Fibroblast of skin of back (primary cell): ENCODE data around the gene LIN7A.

Experiments
- DNase-seq: peaks from one replicate; pipeline ENCODE4 v3.0.0-alpha.2; 2013

Gene LIN7A

DNA sequence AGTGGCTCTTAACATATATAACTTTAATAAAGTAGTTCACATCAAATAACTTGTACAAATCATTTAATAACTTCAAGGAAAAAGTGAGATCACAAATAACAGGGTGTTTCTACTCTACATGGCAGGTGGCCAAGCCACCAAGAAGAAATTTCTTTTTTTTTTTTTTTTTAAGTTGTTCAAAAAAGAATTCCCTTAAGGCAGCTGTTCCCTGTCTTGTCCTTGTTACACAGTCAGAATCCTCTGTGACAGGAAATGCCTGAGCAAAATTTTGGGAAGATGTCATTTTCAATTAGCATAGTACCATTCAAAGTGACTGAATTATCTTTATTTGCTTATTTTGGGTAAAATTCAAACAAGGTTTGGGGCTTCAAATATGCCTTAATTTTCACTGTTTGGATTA, 79.4 kb downstream of the LIN7A start:
- peak; percentile 44 for DNase-seq

DNA sequence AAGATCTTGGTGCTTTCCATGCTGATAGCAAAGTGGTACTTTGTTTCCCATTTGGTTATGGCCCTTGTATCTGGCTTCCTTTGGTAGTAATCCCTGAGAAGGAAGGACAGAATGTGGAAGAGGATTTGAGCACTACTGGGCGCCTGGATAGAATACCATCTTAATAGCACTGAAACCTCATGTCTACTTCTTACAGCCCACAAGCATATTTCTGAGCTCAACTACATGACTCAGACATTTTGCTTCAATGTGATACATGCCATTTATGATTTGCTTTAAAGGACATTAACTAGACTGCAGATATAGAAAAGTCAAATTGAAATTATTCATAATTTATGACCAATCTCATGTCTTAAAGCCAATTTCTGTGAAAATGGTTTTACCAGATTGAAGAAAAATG, 80.4 kb downstream of the LIN7A start:
- peak; percentile 81 for DNase-seq

DNA sequence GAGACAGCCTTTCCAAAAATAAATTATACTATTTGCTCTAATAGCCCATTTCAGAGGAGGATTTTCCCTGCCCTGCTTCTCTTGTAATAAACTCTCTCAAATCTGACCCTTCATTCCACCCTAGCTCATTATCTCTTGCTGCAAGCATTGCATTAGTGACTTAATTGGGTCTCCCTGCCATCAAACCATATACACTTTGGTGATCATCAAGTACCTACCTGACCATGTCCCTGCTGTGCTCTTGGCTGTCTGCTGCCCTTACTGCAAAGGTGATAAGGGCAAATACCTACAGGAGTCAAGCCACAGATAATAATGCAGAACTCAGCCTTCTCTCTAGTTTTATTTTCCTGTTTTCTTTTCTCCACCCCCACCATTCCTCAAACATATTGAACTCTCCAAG, 88.4 kb downstream of the LIN7A start:
- no peak for DNase-seq

DNA sequence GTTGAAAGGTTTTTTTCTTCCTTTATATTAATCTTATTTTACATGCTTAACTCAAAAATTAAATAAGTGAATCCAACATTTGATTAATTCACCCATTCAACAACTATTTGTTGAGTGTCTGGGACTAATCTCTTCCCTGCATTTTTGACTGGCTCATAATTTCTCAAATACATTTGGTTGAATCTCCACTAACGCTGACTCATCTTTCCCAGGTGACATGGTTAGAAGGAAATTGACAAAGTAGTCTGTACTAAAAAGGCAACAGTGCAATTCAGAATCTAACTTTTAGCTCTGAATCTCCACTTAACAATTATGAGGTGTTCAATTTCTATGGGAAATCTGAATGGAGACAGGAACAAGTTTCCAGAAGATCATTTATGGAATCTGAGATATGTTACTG, 88.9 kb downstream of the LIN7A start:
- no peak for DNase-seq

DNA sequence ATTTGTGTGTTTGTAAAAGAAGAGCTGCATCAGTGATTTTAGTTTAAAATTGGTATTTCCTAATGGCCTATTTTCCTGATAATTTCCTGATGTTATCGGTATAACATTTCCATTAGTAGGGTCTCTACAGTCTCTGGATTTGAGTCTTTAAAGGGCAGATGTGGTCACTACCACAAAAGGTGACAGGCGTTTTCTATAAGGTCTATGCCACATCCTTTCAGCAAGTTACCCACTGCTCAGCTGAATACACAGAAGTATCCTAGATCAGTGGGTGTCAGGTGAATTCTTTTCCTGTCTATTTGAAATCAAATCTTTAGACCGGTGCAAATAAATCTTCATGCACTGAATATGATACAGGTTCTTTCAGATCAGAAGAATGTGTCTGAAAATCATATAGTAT, 90.2 kb downstream of the LIN7A start:
- DNase-seq = no peak

DNA sequence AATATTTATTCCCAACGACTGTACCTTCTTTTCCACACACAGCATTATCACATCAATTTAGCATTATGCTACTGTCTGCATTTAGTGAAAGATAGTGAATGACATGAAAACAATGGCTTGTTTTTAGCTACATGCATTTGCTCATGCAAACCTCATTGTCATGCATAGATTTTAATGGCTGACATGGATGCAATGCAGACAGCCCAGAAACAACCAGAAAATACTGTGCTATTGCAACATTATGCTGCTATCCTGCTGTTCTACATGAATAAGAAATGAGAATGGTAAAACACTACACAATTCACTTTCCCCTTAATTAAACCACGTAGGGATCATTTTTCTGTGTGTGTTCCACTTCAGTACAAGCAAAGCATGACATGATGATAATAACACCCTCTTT, 90.8 kb downstream of the LIN7A start:
- DNase-seq = no peak

DNA sequence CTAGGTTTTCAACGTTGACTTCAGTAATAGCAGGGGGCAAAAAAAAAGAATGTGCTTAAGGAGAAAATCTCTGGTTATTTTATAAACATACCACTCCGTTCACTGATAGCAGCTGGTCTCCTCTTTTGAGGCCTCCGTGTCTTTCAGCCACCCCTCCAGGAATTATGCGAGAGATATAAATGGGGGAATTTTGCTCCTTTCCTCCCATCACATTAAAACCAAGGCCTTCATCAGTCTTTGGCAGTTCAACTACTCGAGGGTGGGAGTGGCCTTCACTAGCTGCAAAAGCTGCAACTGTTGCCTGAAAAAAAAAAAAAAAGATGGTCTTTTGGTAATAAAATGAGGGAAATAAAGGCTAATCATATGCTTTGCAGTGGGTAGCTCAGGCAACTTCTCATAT, 92.1 kb downstream of the LIN7A start:
- DNase-seq = no peak

DNA sequence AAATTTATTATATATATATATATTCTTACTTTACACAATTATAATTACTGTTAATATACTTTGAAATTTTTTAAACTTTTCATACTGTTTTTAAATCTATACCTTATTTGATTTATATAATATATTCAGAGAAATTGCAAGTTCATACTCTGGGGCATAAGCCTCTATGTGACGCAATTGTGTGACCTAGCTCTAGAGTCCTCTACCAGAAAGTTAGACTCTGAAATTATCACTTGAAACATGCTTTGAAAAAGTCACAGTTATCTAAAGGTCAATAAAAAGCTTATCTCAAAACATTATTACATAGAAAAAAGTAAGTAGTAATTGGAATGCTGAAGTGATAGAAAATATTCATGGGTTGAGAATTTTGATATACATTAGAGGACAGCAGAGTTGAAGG, 93.8 kb downstream of the LIN7A start:
- DNase-seq = no peak

DNA sequence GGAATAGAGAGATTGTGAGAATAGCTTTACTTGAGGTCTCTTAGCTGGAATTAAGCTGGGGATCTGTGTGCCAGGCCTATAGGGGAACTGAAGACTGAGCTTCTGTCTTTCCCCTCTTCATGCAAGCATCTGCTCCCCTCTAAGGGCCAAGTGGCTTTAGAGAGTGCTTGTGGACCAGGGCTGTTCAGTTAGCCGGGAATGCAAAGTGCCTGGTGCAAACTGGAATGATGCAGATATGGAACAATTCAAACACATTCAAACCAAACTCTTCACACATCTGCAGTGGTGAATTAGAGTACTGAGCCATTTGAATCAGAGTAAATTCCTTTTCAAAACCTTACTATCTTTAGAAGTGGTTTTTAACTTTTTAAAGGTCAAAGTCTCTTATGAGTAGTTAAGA, 99.0 kb downstream of the LIN7A start:
- peak; percentile 14 for DNase-seq

DNA sequence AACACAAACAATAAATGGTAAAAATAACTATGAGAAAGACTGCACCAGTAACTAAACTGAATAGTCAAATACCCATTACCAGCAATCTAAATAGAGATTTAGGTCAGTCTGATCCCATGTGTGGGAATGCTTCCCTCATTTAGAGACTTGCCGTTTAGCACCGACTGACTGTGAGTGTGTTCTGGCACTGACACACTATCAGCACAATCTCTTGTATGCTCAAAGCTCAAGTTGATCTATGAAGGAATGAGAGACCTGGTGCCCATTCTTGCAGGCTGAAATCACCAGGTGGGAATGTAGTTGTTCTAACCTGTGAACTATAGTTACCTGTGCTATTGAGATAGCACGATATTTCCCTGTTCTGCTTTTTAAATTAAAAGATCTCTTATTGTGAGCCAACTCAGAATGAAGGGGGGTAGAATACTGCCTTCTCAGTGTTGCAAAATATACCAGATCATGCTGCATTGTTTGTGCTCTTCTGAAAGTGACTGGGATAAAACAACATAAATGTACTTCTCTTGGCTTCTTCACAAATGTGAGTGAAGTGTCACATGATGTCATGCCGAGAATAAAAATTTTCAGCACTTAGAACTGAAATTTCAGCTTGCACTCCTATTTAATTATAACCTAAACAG, 99.6 kb downstream of the LIN7A start:
- DNase-seq = no peak

DNA sequence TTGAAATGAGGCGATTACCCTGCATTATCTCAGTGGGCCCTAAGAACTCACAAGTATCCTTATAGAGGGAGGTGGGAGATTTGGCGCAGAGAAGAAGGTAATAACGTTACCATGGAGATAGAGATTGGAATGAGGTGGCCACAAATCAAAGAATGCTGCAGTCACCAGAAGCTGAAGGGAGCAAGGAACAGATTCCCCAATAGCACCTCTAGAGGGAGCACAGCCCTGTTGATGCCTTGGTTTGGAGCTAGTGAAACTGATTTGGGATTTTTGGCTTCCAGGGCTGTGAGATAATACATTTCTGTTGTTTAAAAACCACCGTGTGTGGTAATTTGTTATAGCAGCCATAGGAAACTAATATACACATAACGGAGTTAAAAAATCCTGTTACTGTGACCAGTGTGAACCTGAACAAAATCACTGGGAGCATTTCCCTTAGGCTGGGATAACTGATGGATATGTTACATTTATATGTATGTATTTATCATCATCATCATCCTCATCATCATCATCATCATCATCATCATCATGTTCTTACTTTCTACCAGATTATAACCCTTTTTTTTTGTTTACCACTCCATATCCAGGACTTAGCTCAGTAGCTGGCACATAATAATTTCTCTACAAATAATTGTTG, 100.3 kb downstream of the LIN7A start:
- peak; percentile 75 for DNase-seq

DNA sequence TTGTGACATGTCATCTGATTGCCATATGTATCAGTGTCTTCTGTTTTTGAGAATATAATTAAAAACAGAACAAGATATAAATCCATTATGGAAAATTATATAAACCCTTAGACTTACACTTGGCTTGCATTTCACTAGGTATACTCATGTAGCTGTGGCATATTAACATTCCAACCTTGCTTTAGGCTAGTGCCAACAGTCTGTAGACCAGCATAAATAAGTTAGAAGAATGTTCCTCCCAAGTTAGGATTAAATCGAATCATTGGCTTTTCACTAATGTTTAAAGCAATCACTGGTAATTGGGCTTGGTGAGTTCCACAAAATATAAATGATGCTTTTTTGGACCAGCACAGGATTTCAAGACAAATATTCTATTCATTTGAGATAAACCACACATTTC, 103.0 kb downstream of the LIN7A start:
- no peak for DNase-seq

DNA sequence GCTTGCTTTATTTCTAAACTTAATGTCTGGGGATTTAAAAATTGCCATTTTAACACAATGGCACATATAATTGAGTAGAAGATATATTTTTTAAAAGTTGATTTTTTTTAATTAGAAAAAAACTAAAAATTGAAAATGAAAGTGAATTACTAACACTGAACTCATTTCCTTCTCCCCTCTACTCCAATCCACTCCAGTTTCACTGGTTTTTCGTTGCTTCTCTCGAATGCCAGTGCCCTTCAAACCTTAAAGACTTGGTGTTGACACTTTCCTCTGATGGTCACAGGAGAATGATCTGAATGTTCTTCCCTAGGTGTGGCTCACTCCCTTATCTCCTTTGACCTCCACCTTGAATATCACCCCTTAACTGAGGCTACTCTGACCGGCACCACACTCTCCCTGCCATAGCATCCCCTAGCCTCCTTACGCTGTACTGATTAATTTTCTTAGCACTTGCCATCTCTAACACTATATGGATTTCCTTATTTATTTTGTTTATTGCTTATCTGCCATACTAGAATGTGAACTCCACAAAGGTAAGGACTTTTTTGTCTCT, 107.1 kb downstream of the LIN7A start:
- no peak for DNase-seq

DNA sequence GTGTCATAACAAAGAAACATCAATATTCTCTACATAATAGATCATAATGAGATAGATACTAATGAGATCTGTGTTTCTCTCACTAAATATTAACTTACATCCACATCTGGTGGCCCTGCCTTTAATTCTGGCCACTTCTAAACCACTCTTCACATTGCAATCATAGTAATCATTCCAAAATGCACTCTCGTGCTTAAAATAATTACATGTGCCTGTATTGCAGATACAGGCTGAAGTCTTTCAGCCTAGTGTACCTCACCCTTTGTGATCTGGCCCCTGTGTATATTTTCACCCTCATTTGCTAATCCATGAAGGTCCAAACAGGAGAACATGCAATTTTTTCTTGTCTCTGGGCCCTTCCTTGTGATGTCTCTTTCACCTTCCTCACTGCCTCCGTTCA, 108.0 kb downstream of the LIN7A start:
- DNase-seq = no peak

DNA sequence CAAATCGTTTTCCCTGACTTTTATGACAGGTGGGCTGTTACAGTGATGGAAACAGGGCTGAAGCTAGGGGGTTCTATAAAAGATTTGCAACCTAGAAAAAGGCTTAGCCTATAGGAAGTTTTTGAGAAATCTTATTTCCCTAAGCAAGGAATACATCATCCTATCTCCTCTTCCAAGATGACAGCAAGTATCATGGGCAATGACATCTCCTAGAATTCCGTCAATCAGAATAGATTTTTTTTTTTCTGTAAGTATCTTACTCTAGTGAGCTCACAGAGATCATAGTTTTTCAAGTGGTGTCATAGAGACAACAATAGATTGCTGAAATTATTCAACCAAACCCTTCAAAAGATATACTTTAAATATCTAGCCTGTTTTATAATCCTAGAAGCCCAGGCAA, 112.2 kb downstream of the LIN7A start:
- no peak for DNase-seq

DNA sequence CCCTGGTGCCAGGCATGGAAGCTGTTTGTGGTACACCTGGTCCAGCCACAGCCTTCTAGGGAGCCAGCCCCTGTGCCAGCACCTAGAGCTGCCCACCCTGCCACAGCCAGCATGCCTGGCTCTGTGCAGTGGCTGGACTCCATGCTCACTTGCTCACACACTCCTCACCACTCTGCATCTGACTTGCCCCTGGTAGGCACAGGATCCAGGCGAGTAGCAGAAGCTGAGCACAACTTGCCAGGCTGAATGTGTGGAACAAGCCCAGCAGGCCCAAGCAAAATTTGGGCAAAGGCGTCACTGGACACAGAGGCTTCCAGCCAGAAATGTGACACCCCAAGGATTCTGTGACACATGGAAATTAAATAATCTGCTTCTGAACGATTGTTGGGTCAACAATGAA, 114.3 kb downstream of the LIN7A start:
- no peak for DNase-seq

DNA sequence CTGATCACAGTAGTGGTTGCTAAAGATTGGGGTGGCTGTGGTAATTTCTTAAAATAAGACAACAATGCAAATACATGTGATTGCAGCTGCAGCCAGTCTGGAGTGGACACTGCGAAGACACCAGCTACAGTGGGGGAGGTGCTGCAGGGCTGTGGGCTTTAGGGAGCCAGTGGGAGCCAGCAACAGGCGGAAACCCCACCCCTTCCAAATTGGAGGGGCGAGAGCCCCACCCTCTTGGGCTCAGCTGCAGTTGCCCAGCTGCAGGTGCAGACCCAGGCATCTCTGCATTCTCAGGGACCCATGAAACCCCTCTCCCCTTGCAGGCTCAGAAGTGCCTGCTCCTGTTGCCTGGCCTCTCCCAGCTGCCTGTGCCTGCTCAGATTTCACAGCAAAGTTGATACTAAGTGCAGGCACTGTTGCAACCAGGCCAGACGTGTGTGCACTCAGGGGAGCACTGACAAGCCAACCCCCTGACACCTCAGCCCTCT, 116.2 kb downstream of the LIN7A start:
- no peak for DNase-seq

DNA sequence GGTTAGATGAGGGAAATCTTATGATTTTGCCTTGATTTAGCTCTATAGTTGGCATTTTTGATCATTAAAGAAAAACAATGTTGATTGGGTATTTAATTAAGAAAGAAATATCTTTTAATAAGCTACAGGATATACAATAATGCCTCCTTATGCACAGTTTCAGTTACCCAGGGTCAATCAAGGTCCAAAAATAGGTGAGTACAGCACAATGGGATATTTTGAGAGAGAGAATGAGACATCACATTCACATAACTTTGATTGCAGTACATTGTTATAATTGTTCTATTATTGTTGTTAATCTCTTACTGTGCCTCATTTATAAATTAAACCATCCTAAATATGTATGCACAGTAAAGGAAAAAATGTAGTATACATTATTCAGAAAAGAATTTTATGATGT, 118.9 kb downstream of the LIN7A start:
- no peak for DNase-seq

DNA sequence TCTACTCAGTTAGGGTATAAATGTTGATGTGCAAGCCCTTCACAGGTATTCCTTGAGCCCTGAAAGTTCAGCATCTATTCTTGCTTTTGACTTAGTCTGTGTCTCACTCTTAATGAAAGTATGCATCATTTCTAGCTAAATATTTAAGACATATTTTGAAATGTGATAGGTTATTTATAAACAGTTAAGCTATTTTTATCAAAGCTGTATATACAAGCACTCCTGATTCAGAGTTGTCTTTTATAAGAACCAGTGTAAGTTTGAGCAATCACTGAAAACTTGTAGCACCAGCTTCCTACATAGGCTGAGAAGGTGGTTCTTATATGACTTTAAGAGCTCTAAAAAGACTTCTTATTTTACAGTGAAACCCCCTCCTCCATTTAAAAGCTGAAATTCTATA, 122.4 kb downstream of the LIN7A start:
- DNase-seq = no peak

DNA sequence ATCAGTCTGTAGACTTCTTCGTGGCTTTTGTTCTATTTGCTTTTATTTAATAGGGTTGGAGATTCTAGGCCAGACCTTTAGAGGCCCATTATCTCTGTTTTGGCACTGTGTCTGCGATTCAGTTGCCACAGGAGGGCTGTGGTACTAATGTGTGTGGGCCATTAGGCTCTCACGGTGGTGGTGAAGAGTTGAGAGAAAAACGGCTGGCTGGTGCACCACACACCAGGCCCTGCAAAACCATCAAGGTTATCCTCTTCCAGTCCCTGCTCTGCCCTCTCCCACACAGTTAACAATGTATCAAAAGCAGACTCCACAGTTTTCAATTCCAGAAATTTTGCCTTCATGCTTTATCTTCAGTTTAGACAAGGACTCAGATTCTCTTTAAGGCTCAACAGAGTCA, 123.3 kb downstream of the LIN7A start:
- DNase-seq = no peak

DNA sequence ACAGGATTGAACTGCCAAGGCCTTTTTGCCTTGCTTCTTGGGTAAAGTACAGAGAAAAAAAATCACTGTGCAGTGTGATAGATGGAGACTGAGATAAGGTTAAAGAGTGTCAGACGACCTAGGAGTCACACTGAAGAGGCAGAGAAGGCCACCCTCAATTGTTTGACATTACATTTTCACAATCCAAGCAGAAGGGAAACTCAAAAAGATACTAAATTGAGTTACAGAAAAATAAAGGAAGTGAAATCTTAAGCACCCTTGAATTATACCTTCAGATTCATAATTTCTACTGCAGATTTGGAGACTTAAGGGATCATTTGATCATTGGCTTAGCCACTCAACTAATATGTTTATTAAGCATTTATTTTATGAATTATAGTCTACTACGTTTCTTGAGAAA, 123.9 kb downstream of the LIN7A start:
- no peak for DNase-seq

DNA sequence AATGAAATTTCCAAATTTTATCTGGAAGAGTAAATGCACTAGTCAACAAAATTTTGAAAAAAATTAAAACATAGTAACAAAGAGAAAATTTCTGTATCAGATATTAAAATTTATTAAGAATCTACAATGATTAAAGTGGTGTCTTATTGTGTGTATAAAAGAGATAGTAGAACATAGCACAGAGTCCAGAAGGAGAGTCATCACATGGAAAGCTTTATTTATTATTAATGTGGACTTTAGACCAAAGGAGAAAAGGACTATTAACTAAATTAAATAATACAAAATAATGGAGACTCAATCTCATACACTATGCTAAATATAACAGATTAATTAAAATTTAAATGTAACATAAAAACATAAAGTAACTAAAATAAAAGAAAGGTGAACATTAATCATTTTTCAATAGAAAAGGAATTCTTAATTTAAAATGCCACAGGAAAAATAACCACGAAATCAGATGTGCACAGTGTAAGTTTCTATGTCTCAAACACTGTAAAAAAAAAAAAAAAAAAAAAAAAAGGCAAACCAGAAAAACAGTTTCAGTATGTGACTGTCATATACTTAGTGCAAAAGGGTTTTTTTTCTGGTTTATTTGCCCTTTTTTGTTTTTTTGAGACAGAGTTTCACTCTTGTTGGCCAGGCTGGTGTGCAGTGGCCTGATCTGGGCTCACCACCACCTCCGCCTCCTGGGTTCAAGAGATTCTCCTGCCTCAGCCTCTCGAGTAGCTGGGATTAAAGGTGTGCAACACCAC, 125.6 kb downstream of the LIN7A start:
- DNase-seq = no peak

DNA sequence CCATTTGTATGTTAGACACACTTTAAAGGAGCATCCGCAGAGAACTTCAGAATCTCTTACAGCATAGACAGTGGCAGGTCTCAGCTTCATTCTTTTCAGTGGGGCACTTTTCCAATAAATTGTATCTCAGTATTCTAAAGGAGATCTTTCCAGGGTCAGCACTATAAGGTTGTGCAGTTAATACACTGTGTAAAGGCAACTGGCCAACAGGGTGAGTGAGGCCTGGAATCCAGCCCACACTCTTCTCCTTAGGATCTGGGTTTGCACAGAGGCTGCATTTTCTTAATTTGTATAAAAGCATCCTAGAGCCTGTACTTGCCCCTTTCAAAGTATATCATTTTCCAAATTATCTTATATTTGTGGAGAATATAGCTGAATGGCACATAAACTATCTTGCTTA, 126.9 kb downstream of the LIN7A start:
- no peak for DNase-seq
